GM21619 (cell line): ENCODE results near the gene SUCLA2.
"Not testable (repeated sequence)": the region's sequence is repeated elsewhere in the genome, so short reads cannot be mapped to it uniquely, and the experiment has no call there.

Experiments
- ATAC-seq: cut with Tn5 transposase; IDR thresholded peaks from one replicate; pipeline ENCODE4 v1.9.1; 2021; ENCODE audit not compliant: unreplicated experiment

SUCLA2 gene

GRCh38 chr13:48001114-48001881 lies at the start of gene SUCLA2:
SUCLA2 (minus strand) TSS chr13:48001273; CDS start chr13:48001269, 4 bp downstream.
- ATAC-seq: peak; percentile 99

DNA sequence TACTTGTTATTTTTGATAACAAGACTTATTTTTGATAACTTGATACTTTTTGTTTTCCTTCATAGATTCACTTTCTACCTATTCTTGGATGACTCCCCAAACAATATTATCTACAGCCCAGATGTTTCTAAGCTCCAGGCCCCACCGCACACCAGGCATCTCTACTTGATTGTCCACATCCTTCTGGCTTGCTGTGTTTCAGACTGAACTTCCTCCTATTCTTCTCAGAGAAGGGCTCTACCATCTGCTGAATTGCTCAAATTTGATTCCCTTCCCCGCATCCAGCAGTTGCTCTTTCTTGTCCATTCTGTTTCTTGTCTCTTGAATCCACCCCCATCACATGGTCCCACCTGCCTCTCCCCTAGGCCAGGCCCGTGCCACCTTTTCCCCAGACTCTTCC lies 49.5 kb upstream of the SUCLA2 start:
- no peak for ATAC-seq

GRCh38 chr13:48043789-48044503 lies 42.9 kb upstream of the SUCLA2 start:
- ATAC-seq: no peak

- no peak for ATAC-seq
Observed at GRCh38 chr13:48042894-48043293, 41.8 kb upstream of the SUCLA2 start.

GRCh38 chr13:48040896-48041295 lies 39.8 kb upstream of the SUCLA2 start:
- no peak for ATAC-seq

- no peak for ATAC-seq
Observed at GRCh38 chr13:48040049-48040448, 39.0 kb upstream of the SUCLA2 start.

- ATAC-seq: no peak
Observed at GRCh38 chr13:48038761-48039160, 37.7 kb upstream of the SUCLA2 start.

GRCh38 chr13:48037346-48038173 lies 36.5 kb upstream of the SUCLA2 start, which contains the start of gene NUDT15:
NUDT15 (plus strand) TSS chr13:48037726; CDS start chr13:48037747, 21 bp downstream.
- ATAC-seq: peak; percentile 93

DNA sequence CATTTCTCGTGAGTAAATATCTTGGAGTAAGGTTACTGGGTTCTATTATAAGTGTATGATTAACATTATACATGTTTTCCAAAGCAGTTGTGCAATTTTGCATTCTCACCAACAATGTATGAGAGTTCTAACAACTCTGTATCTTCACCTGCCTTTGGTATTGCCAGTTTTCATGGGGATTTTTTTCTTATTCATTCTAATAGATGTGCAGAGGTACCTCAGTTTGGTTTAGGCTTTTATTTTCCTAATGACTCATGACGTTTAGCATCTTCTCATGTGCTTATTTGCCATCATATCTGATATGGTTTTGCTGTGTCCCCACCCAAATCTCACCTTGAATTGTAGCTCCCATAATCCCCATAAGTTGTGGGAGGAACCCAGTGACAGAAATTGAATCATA lies 28.8 kb upstream of the SUCLA2 start:
- no peak for ATAC-seq

DNA sequence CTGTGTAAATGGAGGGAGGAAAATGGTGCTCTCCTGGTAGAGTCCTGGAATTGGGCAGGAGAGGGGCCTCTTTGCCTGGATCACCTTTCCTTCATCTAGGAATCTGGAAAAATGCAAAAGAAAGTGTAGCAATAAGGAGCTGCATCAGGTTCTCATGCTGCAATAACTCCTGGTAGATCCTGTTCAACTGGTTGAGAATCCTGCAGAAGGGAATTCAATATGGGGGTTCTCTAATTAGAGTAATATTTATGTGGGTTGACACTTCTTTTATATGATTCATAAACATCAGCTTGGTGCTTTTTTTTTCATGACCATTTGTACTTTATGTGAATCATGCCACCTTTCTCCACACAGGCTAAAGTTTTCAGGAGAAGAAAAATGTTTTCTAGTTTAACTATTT lies 27.0 kb upstream of the SUCLA2 start:
- ATAC-seq: no peak

GRCh38 chr13:48019796-48020195 lies 18.7 kb upstream of the SUCLA2 start:
- no peak for ATAC-seq

- no peak for ATAC-seq
Observed at GRCh38 chr13:48018637-48019036, 17.6 kb upstream of the SUCLA2 start.

DNA sequence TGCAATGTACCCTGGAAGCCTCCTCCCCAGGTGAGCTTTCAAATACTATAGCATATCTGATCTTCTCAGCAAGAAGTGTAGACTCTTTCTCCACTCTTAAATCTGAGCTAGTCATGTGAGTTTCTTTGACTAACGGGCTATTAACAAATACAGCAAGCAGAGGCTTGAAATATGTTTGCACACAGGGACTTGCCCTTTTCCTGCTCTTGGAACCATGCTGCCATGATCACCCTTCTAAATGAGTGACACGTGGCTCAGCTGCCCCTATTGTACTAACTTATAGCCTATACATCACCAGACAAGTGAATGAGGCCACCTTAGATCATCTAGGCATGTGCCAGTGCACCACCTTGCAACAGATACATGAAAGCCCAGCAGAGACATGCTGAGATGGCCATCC lies 13.3 kb upstream of the SUCLA2 start:
- ATAC-seq: no peak

DNA sequence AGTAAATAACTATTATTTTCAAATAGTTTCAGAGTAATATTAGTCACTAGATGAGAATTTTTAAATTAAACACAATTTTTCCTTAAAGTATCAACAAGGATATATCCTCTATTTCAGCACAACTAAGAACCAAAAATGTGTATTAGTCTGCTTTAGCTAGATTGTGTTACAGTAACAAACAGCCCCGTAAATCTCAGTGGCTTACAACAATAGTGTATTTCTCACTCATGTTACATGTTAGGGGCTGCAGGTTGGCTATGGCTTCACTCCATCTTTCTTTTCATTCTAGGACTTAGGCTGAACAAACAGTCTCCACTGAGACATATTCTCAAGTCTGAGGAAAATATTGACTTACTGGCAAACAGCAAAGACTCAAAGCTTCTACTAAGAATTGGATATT lies 11.6 kb upstream of the SUCLA2 start:
- no peak for ATAC-seq

DNA sequence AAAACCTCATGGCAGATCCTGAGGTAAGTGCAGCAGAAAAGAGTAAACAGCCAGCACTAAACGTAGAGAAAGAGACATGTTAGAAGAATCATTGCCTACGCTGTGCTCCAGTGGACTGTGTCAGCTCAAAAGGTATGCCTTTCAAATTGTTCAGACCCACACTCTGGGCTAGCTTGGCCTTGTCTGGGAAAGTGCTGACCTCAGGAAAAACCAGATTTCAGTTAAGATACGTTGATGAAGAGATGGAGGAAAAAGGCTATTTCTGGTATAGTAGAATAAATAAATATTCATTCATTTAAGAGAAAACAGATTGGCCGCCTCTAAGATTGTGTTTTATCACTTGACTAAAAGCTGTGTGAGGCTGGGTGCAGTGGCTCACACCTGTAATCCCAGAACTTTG lies 9.6 kb upstream of the SUCLA2 start:
- no peak for ATAC-seq

GRCh38 chr13:48009284-48009683 lies 8.2 kb upstream of the SUCLA2 start:
- no peak for ATAC-seq

DNA sequence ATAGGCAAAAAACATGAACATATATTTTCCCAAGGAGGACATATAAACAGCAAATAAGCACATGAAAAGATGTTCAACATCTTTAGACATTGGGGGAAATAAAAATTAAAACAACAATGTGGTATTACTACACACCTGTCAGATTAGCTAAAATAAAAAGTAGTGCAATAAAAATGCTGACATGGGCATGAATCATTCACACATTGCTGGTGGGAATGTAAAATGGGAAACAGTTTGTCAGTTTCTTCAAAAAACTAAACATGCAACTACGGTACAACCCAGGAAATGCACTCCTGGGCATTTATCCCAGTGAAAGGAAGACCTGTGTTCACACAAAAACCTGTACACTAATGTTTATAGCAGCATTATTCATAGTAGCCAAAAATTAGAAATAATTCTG lies 5.3 kb upstream of the SUCLA2 start:
- ATAC-seq: no peak

DNA sequence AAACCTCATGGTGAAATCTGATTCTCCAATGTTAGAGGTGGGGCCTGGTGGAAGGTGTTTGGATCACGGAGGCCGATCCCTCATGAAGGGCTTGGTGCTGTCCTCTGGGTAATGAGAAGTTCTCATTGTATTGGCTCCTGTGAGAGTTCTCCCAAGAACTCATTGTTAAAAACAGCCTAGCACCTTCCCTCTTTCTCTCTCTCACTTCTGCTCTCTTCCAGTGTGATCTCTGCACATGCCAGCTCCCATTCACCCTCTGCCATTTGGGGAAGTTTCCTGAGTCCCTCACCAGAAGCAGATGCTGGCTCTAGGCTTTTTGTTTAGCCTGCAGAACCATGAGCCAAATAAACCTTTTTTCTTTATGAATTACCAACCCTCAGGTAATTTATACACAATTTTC lies 3.1 kb upstream of the SUCLA2 start:
- no peak for ATAC-seq

- ATAC-seq: not testable (repeated sequence)
Observed at GRCh38 chr13:48001999-48002398, 926 bp upstream of the SUCLA2 start.

GRCh38 chr13:48000559-48001113 lies 437 bp downstream of the SUCLA2 start:
- peak; percentile 37 for ATAC-seq

- no peak for ATAC-seq
Observed at GRCh38 chr13:47999973-48000372, 1.1 kb downstream of the SUCLA2 start.
